ENCODE data around the gene SLCO2A1.

Gene SLCO2A1

DNA sequence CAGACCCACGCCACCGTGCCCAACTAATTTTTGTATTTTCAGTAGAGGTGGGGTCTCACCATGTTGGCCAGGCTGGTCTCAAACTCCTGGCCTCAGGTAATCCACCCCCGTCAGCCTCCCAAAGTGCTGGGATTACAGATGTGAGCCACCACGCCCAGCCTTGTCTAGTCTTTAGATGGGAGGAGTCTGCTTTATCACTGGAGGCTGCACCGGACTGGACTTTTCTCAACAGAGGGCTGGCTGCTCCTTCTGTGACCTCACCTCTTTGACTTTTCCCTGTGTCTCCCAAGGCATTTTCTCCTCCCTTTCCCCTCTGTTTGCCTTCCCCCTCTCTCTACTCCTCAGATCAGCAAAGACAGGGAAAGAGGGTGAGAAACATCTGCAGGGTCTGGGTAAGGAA lies 28.5 kb downstream of the SLCO2A1 start:
- no peak for DNase-seq (ENCODE audit: low read depth in 1 of 2, low spot score in 1 of 2)

DNA sequence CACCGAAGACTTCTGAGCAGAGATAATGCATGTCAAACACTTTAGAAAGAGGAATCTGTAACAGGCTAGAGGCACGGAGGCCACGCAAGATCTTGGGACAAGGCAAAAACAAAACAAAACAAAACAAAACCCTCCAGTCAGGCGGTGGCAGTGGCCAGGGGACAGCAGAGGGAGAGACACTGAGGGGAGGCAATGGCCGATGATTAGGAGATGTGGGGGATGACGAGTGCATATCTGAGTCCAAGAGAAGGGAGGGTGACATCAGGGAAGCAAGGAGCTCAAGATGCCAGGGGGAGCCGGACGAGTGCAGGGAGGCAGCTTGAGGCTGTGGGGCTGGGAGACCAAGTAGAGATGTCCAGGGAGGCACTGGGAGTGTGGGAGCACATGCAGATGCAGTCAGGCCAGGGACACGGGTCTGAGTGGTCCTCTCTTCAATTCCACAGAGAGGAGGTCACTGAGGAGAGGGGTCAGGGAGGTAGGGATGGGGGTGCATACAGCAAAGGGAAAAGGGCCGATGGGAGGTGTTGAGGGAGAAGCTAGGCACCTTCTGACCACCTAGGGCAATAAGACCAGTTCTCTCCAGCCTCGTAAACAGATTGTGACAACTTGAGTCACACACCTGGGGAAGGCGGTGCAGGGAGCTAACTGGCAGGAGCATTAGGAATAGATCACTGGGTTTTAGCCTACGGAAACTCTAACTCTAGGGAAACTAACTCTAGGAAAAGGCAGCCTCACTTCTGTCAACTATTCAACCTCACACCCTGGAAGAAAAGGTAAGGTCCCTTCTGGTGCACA lies 29.6 kb downstream of the SLCO2A1 start:
- DNase-seq (ENCODE audit: low read depth in 1 of 2, low spot score in 1 of 2), result no peak

GRCh38 chr3:133998691-133999241 lies 31.0 kb downstream of the SLCO2A1 start:
- DNase-seq (ENCODE audit: low read depth in 1 of 2, low spot score in 1 of 2), result no peak

GRCh38 chr3:133997871-133998635 lies 31.7 kb downstream of the SLCO2A1 start:
- DNase-seq (ENCODE audit: low read depth in 1 of 2, low spot score in 1 of 2), result no peak

- no peak for DNase-seq (ENCODE audit: low read depth in 1 of 2, low spot score in 1 of 2)
Measured at GRCh38 chr3:133996996-133997395, 32.7 kb downstream of the SLCO2A1 start.

DNA sequence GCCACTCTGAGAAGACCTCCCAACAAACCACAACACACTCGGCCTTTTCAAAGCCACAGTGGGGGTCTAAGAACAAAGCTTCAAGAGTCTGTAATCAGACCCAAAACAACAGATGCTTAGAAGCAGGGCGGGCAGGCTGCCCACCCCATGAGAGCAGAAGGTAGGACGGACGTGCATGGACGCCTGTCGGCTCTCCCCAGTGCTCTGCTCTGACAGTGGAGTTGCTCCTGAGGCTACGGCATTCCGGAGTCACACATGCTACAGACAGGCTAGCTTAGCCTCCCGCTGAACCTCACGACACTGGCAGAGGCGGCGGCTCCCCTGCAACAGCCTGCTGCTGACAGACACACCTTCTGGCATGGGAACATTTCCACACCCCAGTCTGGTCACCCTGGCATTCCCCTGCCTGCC lies 33.5 kb downstream of the SLCO2A1 start:
- DNase-seq (ENCODE audit: low read depth in 1 of 2, low spot score in 1 of 2), result no peak

DNA sequence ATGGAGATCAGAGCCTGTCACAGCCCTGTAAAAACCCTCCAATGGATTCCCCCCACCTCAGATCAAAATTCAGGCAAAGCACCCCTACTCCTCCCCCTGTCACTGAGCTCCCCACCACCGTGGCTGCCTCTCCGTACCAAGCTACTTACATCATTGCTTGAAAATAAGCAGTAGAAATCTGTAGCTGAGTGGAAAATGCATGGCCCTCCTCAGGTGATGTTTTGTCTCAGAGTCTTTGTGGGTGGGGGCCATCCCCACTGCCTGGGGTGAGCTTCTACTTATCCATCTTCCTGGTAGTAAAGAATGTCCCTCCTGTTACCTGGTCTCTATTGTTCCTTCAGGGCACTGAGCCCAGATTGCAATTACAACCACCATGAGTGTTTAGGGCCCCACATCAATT lies 34.5 kb downstream of the SLCO2A1 start:
- no peak for DNase-seq (ENCODE audit: low read depth in 1 of 2, low spot score in 1 of 2)

DNA sequence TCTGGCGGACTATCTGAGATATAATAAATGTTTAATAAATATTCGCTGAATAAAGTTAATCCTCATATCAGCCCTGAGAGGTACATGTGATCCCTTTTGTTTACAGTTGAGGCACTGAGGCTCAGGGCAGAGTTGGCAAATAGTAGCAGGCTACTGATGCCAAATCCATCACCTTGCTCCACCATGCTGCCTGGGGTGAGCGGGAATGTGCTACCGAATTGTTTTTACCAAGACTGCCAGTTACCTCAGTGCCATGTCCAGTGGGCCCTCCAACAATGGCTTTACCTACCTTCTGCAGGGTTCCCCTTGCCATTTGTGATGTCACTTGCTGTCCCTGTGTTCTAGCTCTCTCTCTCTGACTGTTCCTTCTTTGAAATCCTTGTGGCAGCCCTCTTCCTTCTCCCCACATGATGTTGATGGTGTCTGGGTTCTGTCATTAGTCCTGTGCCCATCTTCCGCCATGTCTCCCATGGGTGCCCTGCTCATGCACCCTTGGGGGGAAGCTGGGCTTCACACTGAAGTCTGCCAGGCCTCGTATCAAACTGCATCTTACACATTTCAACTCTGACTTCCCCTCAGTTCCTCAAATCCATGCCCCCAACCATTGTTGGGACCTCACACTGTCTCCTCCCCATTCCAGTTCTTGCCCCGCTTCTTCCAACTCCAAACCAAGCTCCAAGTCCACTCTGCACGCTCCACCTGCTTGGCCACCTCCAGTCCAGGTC lies 35.4 kb downstream of the SLCO2A1 start:
- no peak for DNase-seq (ENCODE audit: low read depth in 1 of 2, low spot score in 1 of 2)

DNA sequence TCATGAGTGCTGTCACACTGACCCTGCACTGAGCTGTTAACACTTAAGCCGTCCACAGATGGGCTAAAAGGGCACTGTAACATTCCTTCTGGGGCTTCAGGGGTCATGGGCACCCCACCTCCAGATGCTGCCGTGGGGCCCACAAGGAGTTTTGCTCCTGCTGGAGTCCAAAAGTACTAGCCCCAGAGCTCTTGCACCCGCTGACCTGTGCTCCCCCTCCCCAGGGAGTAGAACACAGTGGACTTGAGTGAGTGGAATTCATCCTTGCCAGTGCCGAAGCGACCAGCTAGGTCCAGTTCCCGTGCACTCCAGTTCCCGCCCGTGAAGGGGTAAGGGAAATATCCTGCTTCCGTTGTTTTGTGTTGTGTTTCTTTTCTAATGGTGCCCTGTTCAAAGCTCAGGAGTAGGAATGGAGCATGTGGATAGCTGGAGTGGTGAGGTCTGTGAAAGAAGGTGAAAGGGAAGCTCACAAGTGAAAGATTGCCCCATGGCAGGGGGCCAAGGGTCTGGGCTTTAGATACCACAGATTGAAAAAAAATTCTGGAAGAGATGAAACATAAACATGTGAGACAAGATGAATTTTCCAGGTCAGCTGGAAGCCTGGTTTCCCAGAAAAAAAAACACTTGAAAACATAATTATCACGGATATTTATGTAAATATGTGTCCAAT lies 36.6 kb downstream of the SLCO2A1 start:
- no peak for DNase-seq (ENCODE audit: low read depth in 1 of 2, low spot score in 1 of 2)

- no peak for DNase-seq (ENCODE audit: low read depth in 1 of 2, low spot score in 1 of 2)
Measured at GRCh38 chr3:133992381-133992780, 37.3 kb downstream of the SLCO2A1 start.

DNA sequence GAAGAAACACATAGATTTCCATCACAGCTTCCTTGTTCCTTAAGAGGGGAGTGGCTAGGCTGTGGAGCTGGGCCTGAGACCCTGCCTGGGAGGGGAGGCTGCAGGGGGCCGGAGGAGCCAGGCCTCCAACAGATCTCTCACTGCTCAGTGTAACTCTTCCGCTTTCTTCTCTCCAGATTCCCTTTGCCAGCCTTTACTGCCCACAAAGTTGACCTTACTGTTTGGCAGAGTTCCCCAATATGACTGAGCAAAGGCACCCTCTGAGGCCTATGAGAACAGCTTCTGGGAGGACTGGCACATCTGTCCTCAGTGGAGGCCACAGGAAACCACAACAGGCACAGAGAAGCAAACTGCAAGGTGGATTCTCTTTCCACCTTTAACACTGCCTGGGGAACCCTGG lies 38.1 kb downstream of the SLCO2A1 start:
- DNase-seq (ENCODE audit: low read depth in 1 of 2, low spot score in 1 of 2), result no peak

DNA sequence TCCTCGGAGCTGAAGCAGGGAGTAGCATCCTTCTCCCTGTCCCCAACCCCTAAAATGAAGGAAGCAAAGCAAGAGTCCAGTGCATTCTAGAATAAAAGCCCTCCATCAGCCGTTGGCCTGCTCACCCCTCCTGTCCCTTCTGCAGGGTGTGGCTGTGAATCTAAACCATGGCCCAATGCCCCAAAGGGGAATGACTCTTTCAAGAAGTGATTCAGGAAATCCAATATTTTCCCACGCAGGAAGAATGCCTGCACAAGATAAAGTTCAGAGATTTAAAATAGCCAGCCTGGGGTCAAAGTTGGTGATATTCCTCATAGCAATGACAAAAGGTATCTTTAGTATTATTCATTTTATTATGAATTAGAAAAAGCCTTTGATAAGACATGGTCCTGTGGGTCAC lies 38.5 kb downstream of the SLCO2A1 start:
- DNase-seq (ENCODE audit: low read depth in 1 of 2, low spot score in 1 of 2), result no peak

GRCh38 chr3:133989936-133990702 lies 39.6 kb downstream of the SLCO2A1 start:
- no peak for DNase-seq (ENCODE audit: low read depth in 1 of 2, low spot score in 1 of 2)

- DNase-seq (ENCODE audit: low read depth in 1 of 2, low spot score in 1 of 2), result no peak
Measured at GRCh38 chr3:133988631-133989161, 41.0 kb downstream of the SLCO2A1 start.

DNA sequence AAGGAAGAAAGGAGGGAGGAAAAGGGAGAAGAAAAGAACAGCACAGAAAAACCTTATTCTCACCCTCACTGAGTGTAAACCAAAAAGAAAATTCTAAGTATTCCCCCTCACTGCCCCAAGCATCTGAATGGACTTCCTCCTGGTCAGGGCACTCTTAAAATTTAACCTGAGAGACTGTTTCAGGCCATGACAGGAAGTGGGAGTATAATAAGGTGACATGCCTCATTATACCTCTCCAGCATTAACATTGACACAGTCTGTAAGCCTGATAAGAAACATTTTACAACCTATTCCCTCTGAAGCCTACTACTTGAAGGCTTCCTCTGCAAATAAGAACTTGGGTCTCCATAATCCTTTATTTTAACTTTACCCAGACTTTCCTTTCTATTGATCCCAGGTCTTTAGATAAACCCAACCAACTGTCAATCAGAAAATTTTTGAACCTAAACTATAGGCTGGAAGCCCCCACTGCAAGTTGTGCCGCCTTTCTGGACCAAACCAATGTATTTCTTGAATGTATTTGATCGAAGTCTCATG lies 41.7 kb downstream of the SLCO2A1 start:
- DNase-seq (ENCODE audit: low read depth in 1 of 2, low spot score in 1 of 2), result no peak

GRCh38 chr3:133987136-133987535 lies 42.6 kb downstream of the SLCO2A1 start:
- no peak for DNase-seq (ENCODE audit: low read depth in 1 of 2, low spot score in 1 of 2)

GRCh38 chr3:133986311-133986710 lies 43.4 kb downstream of the SLCO2A1 start:
- no peak for DNase-seq (ENCODE audit: low read depth in 1 of 2, low spot score in 1 of 2)

GRCh38 chr3:133984975-133985374 lies 44.8 kb downstream of the SLCO2A1 start:
- DNase-seq (ENCODE audit: low read depth in 1 of 2, low spot score in 1 of 2), result no peak

All from stimulated activated CD4-positive, alpha-beta T cell treated with anti-CD3 and anti-CD28 coated beads, Interleukin-15, amount 100 ng/mL, for 1 hour (primary cell).